NCI-H2081 treated with DMSO at 0.1 percent for 48 hours (cell line): ENCODE data around the gene ATG7.
"Not testable (repeated sequence)": the region's sequence is repeated elsewhere in the genome, so short reads cannot be mapped to it uniquely, and the experiment has no call there.

ENCODE experiments used
- DNase-seq: peaks from one replicate; lab custom pipeline; 2025; lab: John Stamatoyannopoulos, UW

Gene ATG7

GRCh38 chr3:11389386-11390268 is 117.4 kb downstream of the ATG7 start:
- DNase-seq: no peak

GRCh38 chr3:11390411-11391131 is 118.4 kb downstream of the ATG7 start:
- no peak for DNase-seq

- DNase-seq: no peak
These were observed 119.1 kb downstream of the ATG7 start for GRCh38 chr3:11391174-11391879.

GRCh38 chr3:11392014-11392859 is 120.0 kb downstream of the ATG7 start:
- no peak for DNase-seq

DNA sequence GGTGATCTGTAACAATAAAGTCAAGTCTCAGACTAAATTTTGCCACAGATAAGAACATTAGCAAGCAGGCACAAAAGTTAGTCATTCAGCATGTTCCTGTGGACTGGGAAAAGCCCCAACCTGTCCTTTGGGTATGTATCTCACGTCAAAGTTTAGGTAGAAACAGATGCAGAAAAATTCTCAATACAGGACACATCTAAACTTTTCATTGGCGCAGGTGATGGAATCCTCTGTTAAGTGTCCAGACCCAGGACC is 120.6 kb downstream of the ATG7 start:
- no peak for DNase-seq

GRCh38 chr3:11393401-11393800 is 121.2 kb downstream of the ATG7 start:
- no peak for DNase-seq

- no peak for DNase-seq
These were observed 122.2 kb downstream of the ATG7 start for GRCh38 chr3:11394392-11394791.

- no peak for DNase-seq
These were observed 128.0 kb downstream of the ATG7 start for GRCh38 chr3:11400213-11400612.

DNA sequence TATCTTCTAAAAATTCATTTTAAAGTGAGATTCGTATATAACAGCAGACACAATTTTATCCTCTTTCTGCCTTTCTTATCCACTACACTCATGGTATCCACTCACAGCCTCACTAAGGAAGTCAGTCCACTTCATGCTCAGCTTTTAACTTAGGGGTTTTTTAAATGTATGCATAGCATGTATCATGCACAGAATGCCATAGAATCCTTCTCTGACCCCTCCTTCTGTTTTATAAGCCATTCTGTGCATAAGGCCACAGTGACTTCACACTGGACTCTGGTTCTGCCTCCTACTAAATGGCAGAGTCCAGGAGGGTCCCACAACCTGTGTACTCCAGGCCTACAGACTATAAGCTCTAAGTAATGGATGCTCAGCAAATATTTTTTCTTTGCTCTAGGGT is 129.2 kb downstream of the ATG7 start:
- no peak for DNase-seq

DNA sequence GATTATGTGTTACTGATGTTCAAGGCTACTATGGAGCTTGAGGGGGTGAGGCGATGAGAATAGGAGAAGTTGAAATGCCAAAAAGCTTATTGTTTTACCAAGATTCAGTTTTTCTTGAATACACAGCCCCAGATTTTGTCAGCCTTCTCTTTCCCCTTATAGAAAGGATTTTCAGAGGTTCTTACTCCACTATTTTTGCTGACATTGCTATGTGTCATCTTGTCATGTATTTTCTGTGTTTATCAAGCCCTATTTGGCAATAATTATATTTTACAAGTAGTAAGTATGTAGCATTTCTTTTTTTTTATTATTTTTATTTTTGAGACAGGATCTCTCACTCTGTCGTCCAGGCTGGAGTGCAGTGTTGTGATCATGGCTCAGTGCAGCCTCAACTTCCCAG is 133.1 kb downstream of the ATG7 start:
- DNase-seq: no peak

DNA sequence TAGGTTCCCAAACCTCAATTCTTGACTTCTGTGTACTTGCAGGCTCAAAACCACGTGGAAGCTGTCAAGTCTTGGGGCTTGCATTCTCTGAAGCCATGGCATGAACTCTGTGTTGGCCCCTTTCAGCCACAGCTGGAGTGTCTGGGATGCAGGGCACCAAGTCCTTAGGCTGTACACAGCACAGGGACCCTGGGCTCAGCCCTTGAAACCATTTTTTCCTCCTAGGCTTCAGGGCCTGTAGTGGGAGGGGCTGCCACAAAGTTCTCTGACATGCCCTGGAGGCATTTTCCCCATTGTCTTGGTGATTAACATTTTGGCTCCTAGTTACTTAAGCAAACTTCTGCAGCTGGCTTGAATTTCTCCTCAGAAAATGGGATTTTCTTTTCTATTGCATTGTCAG is 135.4 kb downstream of the ATG7 start:
- DNase-seq: no peak

- DNase-seq: not testable (repeated sequence)
These were observed 136.2 kb downstream of the ATG7 start for GRCh38 chr3:11408324-11408859.

- DNase-seq: no peak
These were observed 138.4 kb downstream of the ATG7 start for GRCh38 chr3:11410564-11410963.

DNA sequence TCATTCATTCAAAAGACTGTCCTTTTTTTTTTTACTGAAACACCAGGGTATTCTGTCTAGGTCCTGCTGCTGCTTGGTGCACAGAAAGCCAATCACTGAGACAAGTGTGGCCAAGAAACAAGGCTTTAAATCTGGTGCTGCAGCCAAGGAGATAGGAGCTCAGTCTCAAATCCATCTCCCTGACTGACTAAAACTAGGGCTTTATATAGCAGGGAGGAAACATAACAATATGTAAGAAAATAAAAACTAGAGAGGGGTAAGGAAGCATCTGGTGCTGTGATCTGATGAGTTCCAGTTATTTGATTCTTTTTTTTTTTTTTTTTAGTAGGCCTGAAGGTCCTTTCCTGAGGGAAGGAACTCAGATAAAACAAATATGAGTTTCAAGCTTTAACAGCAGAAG is 139.8 kb downstream of the ATG7 start:
- no peak for DNase-seq

DNA sequence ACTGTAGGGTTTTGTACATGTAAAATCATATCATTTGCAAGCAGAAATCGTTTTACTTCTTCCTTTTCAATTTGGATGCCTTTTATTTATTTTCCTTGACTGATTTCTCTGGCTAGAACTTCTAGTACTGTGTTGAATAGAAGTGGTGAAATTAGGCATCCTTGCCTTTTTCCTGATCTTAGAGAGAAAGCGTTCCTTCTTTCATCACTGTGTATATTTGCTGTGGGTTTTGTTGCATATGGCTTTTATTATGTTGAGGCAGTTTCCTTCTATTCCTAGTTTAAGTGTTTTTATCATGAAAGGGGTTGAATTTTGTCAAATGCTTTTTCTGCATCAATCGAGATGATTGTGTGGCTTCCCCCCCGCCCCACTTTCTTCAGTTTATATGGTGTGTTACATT is 140.9 kb downstream of the ATG7 start:
- no peak for DNase-seq

- DNase-seq: no peak
These were observed 142.9 kb downstream of the ATG7 start for GRCh38 chr3:11415099-11415498.

DNA sequence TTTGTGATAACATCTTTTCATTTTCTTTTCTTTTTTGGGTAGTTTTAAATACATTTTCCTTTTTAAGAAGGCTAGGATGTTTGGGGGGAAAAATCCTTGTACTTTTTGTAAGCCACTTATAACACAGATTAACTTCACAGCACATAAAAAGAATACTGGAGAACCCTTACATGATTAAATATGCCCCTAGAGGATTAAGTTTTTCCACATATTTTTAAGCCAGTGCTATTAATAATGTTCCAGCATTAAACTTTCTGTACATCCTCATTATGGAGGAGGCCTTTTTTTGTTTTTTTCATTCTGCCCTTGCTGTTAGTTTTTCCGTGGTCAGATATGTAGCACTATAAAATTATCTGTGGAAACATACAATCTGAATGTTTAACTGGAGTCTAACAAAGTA is 147.9 kb downstream of the ATG7 start:
- no peak for DNase-seq

DNA sequence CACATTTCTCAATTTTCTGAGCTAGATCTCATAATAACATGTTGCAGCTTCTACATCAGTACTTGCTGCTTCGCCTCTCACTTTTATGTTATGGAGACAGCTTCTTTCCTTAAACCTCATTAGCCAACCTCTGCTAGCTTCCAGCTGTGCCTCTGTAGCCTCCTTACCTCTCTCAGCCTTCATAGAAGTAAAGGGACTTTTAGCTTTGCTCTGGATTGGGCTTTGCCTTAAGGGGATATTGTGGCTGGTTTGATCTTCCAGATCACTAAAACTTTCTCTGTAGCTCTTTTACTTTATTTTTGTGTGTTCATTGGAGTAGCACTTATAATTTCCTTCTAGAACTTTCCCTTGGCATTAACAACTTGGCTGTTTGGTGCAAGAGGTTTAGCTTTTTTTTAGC is 150.1 kb downstream of the ATG7 start:
- DNase-seq: no peak

DNA sequence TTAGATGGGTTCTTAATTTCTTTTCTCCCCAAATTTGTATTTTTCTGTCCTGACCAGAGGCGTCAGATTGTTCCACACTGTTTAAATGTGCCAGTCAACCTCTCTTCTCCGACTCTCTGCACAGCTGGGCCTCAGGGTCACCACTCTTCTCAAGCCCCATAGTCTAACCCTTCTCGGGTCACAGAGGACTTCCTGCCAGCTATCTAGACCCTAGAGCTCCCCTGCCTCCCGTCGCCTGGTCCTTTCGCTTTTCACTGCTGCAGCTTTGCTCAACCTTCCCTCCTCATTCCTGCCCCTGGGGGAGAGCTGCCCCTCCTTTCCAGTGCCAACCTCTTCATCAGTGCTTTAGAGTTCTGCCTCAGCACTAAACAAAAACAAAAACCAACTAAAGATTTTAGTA is 151.7 kb downstream of the ATG7 start:
- no peak for DNase-seq

DNA sequence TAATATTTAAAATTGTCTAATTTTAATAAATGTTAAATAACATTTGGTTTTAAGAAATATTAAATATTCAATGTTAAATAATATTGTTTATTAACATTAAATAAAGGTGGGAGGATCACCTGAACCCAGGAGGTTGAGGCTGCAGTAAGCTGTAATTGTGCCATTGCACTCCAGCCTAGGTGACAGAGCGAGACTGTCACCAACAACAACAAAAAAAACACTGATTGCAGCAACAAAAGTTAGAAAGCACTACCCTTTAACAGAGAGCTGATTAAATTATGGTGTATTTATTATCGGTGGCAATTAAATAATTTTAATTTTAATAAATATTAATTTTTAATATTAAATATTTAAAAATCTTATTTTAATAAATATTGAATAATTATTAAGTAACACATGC is 152.1 kb downstream of the ATG7 start:
- no peak for DNase-seq

GRCh38 chr3:11430207-11430606 is 158.0 kb downstream of the ATG7 start:
- no peak for DNase-seq

DNA sequence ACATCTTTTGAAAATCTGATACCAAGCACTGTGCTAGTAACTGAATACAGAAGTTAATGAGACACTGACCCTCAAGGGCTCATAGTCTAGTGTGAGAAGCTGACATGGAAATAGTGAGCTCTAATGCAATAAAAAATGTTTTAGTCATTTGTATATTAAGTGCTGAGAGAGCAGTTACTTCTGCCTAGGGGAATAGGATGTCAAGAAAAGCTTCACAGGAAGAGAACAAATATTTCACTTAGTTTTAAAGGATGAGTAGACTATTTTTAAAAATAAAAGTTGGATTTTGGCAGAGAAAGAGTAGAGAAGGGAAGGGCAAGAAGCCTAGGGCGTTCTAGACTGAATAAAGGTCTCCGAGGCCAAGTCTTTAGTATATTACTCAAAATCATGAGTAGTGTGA is 158.4 kb downstream of the ATG7 start:
- no peak for DNase-seq
